ENCODE results near the gene PTPRM.

Gene PTPRM

GRCh38 chr18:7676253-7676873 is 109.2 kb downstream of the PTPRM start:
- FAIRE-seq: no peak

DNA sequence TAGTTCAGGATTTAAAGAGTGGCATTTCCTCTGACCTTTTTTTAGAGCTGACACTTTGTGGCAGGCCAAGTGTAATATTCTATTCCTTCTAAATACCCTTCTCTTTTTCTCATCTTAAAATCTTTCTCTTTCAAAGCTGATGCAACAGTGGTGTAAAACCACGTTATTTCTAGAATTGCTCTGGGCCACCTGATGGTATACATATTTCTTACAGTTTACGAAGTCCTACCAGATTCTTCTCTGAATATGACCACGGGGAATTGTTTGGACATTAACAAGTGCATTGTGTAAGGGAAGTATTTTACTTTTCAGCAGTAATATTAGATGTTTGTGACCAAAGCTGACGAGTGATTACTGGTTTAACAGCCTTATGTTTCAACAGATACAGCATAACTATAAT is 109.9 kb downstream of the PTPRM start:
- no peak for FAIRE-seq

DNA sequence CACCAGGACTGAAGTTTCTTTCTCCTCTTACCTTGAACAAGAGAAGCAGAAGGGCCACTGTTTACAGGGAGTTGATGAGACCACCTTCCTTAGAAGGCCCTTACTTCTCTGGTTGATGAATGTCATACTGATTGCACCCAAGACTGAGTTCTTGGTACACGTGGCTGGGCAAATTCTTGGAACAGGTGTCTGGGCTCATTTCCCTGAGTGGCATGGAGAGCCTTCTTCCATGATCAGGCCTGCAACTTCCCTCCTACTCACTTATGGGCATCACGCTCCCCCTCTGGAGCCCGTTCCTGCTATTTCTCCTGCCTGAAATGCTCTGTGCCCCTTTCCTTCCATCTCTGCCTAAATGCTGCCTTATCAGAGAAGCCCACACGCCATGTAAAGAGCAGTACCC is 110.3 kb downstream of the PTPRM start:
- FAIRE-seq: no peak

- no peak for FAIRE-seq
Measured at GRCh38 chr18:7678389-7678788, 111.3 kb downstream of the PTPRM start.

GRCh38 chr18:7678801-7679200 is 111.7 kb downstream of the PTPRM start:
- no peak for FAIRE-seq

GRCh38 chr18:7681298-7681697 is 114.2 kb downstream of the PTPRM start:
- no peak for FAIRE-seq

DNA sequence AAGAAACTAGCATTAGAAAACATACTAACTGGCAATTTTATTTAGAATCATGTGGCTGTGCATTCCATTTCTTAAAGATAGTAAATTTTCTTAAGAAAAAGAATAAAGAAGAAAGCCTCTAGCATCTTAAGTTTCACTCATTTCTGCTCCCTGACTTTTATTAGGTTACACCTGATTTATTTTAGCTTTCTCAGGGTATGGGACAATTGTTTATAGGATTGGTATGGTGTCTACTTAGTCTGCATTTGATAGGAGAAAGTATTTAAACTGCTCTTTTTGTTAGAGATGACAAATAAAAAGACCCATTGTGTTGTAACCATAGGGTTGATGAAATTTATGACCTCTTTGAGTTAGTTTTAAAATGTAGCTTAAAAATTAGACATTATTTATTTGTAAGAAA is 115.2 kb downstream of the PTPRM start:
- FAIRE-seq: no peak

DNA sequence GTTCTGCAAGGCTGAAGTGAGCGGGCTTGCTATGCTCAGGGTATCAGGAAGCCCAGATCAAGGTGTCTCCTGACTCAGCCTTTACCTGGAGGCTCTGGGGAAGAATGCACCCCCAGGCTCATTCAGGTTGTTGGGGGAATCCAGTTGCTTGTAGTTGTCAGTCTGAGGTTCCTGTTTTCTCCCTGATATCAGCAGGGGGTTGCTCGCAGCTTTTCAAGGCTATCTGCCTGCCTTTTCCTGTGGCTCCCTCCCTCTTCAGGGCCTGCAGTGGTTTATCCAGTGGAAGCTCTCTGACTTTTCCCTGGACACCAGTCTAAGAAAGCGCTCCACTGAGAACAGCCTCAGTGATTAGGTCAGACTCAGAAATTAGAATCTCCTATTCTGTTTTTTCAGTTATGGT is 116.6 kb downstream of the PTPRM start:
- no peak for FAIRE-seq

GRCh38 chr18:7684357-7684756 is 117.2 kb downstream of the PTPRM start:
- no peak for FAIRE-seq

DNA sequence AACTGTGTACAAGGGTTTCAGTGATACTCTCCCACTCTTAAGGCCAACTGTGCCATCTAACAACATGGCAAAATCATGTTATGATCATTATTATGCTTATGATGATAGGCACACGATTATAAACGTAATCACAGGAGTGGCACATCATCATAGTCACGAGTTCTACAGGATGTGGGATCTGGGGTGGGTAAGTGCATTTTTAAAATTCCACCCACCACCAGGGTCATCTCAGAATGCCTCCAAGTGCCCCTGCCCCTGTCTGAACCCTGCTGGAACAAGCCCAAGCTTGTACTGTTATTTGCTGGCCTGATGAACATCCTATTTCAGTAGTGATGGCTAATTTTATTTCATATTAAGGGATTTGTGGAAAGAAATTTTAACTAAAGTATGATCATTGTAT is 117.8 kb downstream of the PTPRM start:
- FAIRE-seq: no peak

DNA sequence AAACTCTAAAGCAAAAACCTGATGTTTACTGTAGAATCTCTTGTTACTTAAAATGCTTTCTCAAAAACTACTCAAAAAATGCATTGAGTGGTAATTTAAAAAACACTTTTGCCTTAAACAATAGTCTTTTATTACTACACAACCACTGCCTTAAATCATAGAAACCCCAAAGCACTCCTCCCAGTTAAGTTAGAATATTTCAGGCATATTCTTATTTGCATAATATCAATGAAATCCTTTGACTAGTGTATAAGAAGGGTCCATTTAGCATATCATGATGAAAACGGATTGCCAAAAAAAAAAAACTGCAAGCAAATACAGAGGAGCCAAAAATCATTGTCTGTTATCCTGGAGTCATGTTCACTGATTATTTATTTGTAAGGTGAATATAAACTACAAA is 119.2 kb downstream of the PTPRM start:
- FAIRE-seq: no peak

- FAIRE-seq: no peak
Measured at GRCh38 chr18:7688580-7688979, 121.5 kb downstream of the PTPRM start.

GRCh38 chr18:7691206-7691605 is 124.1 kb downstream of the PTPRM start:
- FAIRE-seq: no peak

DNA sequence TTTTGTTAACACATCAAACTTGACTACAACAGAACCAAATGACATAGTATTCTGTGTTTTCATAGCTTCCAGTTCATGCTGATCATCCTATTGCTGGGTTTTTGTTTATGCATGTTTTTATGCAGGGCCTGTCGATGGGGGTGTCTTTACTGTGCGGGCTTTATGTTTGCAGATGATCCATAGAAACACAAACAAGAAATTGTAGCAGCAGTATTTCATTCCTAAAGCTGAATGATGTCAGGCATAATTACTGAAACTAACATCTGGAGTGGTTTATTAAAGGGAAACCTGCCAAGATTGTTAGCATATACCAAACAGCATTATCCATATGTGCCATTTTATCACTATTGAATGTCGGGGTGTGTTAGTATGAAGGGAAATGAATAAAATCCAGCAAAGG is 129.7 kb downstream of the PTPRM start:
- no peak for FAIRE-seq

DNA sequence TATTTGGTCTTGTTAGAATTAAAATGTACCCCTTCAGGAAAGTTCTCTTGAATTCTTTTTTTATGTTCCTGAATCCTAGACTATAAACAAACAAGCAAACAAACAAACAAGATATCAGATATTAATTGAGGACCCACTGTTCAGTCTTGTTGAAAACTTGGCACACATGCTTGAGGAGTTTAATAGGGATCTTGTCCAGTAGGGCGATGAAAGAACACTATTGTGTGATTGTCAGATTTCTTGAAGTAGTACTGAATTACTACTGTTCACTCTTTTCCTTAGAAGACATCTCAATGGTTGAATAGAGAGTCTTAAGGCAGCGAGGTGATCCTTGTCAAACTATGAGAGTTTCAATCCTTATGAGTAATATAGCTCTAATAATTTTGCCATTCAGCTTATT is 130.2 kb downstream of the PTPRM start:
- no peak for FAIRE-seq

DNA sequence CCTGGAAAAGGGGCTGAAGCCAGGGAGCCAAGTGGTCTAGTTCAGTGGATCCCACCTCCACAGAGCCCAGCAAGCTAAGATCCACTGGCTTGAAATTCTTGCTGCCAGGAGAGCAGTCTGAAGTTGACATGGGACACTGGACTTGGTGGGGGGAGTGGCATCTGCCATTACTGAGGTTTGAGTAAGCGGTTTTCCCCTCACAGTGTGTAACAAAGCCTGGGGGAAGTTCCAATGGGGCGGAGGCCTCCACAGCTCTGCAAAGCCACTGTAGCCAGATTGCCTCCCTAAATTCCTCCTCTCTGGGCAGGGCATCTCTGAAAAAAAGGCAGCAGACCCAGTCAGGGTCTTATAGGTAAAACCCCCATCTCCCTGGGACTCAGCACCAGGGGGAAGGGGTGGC is 144.4 kb downstream of the PTPRM start:
- no peak for FAIRE-seq

GRCh38 chr18:7720395-7720794 is 153.3 kb downstream of the PTPRM start:
- FAIRE-seq: no peak

DNA sequence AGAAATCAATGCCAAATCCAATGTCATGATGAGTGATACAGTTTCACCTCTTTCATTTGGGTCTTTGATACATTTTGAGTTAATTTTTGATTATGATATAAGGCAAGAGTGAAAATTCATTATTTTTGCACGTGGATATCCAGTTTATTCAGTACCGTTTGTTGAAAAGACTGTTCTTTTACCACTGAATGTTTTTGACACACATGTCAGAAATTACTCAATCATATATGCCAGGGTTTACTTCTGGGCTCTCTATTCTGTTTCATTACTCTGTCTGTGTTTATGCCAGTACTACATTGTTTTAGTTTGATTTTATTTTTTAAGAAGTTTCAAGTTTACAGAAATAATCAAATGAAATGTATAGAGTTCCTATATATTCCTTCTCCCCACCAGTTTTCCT is 154.4 kb downstream of the PTPRM start:
- FAIRE-seq: no peak

GRCh38 chr18:7722955-7723354 is 155.8 kb downstream of the PTPRM start:
- no peak for FAIRE-seq

GRCh38 chr18:7723558-7723957 is 156.4 kb downstream of the PTPRM start:
- FAIRE-seq: no peak

DNA sequence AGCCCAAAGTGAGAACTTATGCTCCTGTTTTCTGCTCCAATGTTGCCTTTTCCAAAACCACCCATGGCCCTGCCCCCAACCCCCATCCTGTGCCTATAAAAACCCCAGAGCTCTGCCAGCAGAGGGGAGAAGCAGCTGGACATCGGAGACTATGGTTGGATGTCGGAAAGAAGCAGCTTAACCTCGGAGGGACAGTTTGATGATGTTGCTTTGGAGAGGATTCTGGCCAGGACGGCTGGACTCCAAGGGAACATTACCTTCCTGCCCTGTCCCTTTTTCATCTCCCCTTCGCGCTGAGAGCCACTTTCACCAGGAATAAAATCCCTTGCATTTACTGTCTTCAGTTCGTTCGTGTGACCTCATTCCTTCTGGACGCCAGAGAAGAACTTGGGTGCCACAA is 158.4 kb downstream of the PTPRM start:
- no peak for FAIRE-seq

DNA sequence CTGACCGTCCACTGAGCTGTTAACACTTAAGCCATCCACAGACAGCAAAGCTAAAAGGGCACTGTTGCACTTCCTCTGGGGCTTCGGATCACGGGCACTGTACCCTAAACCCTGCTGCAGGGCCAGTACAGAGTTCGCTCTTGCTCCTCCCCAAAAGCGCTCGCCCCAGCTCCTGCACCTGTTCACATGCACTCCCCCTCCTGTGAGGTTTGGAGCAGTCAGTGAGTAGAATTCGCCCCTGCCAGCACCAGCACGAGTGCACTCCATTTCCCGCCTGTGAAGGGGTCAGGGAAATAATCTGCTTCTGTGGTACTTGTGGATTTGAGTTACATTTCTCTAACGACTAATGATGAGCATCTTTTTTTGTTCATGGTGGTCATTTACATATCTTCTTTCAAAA is 158.8 kb downstream of the PTPRM start:
- FAIRE-seq: no peak

DNA sequence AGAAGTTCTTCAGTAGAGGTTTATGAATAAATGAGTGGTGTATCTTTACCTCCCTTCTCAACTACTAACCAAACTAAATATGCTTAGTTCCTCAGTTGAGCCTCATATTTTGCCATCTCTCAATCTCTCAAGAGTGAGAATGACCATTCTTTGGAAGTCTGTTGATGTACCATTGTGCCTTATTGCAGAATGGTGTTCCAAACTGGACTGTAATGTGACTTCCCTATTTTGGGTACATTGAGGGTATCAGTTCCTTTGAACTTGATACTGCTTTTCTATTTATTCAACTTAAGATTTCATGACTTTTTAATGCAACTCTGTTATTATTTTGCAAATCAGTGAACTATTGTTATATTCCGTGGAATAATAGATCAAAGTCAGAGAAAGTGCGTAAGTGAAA is 159.4 kb downstream of the PTPRM start:
- FAIRE-seq: no peak

GRCh38 chr18:7727361-7728076 is 160.4 kb downstream of the PTPRM start:
- FAIRE-seq: no peak

DNA sequence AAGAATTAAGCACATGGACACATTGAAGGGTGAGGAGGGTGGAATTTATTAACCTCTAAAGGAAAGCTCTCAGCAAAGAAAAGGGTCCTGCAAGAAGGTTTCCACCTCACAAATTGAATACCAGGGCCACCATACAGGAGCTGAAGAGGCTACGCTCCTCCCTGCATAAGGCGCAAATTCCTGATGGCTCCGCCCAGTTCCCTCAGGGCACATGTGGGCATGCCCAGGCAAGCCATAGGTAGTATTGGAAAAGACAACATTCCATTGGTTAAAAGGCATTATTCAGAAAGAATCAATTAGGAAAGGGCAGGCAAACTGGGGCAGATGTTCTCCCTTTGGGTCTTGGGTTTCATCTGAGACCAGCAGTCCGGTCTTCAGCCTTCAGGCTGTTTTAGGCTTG is 161.2 kb downstream of the PTPRM start:
- FAIRE-seq: no peak
